Measurements from ENCODE around the gene SPRED2.

SPRED2 gene

DNA sequence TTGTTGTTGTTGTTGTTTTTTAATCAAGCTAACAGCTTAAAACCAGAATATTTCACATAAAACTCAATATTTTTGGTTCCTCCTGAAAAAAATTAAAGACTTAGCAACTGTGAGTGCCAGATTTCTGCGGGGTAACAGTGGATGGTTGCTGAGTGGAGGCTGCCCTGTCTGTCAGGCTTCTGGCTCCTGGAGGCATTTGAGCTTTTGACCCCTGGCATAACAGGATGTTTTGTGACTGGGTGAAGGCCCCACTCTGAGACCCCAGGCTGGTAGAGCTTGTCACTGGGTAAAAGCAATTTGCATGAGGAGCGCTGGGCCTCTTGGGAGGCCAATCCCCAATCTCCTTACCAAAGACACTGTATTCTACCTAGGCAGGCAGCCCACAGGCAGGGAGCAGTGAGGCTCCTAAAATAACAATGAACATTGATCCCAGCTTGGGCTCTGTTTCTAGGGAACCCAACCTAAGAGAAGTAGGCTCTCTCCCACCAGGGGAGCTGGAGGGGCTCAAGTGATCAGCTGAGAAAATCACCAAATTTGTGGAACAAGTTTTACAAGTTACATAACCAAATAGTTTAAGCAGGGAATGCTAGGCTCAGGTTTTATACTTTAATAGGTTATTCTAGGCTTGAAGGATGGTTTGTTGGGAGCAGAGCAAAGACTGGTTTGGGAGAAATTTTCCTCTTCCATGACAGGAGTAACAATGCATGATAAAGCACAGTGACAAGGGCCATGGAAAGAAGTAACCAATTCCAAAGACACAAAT lies 5.9 kb upstream of the SPRED2 start:
- DNase-seq: no peak

DNA sequence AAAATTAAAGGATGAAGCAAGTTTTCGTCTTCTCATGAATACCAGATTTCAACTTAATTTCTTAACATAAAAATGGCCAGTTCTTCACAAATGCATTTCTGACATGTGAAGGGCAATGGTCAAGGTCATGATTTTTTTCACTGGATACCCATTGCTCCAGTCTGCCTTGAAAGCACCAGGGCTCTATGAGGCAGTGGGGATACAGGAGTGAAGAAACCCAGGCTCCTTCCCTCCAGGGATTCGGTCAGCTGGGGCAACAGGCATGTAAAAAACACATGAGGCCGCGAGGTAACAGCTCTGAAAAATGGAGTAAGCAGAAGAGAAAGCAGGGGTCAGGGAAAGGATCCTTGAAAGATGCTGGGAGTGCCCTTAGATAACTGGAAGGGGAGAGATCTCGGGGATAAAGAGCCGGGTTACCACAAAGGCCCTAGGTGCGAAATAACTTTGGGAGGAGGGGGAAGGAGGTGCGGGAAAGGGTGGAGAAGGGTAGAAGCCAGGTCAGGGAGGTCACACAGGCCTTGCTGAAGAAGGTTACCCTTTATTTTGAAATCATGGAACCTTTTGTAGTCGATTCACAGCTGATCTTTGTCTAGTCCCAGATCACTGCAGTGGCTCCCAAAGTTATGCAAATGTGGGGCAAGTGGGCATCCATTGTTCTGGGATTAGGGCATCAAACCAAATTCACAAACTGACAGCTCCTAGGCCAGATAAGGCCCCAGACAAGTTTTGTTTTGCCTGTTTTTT lies 5.2 kb upstream of the SPRED2 start:
- no peak for DNase-seq

DNA sequence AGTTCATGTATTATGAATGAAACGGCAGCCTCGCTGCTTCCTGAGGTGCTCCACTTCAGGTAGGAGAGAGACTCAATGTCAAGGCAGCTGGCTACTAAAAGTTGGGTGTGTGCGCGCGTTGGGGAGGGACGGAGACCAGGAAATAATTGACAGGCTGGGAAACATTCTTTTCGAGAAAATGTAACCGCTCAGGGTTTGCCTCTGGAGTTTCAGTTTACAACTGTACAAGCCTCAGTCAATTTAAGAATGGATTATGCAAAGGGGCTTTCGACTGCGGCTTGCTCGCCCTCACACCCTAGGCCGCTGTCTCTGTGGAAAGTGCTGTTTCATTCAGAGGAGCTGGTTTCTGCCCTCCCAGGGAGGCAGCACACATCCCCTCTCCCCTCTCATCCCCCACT lies 4.4 kb upstream of the SPRED2 start:
- no peak for DNase-seq

GRCh38 chr2:65436169-65436823 lies 3.9 kb upstream of the SPRED2 start:
- peak in 1 of 2 experiments; percentile 24 for DNase-seq

GRCh38 chr2:65435625-65436168 lies 3.3 kb upstream of the SPRED2 start:
- DNase-seq: peak; percentile 6 to 49

DNA sequence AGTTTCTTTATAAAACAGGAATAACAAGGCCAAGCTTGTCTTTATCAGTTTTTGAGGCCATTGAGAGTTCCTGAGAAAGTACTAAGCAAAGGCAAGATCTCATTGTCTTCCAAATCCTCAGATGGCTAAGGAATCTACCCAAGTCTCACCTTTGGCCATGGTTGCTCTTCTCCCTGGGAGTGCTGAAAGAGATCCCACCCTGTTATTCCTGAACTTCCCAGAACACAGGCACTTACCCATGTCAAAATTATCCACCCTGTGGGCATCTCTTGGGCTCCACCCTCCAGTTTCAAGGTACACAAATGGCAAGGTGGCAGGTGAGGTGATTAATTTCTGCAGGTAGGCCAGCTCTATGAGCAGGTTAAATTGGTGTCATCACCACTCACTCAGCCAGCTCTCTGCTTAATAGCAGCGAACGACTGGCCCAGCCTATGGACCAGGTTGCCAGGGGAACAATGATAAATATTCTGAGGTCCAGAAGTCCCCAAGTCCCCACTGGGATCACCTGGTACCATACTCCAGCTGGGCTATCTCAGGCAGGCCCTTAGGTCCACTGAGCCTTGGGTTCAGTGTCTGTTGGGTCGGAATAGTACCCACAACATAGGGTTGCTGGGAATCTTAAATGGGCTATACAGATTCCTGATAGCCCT lies 2.3 kb upstream of the SPRED2 start:
- no peak for DNase-seq

DNA sequence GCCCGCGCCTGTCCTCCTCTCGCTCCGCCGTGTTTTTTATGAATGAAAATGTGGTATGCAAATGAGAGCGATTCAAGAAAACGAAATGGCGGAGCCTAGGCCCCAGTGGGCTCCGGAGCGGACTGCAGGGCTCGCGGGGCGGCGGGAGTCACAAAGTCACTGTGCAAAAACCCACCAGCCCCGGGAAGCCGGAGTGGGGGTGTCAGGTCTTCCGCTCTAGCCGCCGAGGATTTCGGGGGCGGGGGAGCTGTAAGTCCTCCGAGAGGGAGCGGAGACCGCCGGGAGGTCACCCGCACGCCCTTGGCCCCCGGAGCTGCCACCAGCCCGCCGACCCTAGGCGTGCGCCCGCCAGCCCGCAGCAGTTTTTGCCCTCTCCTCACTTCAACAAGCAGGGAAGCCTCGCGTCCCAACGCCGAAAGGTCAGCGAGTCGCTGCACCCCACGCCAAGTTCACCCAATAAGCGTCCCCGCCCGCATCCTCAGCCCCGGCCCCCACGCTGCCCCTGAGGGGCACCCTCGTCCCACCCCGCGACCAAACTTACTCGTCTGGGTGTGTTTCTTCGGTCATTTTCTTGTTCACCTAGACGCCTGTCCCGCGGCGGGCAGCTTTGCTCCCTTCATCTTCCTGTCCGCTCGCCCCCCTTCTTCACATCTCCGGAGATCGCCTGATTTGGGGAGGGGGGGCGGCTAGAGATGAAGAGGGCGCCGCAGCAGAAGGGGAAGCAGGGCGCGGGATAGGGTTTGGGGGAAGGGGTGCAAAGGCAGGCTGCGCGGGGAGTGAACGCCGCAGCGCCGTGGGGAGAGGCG lies 775 bp downstream of the SPRED2 start:
- DNase-seq: peak; percentile 11 to 22

DNA sequence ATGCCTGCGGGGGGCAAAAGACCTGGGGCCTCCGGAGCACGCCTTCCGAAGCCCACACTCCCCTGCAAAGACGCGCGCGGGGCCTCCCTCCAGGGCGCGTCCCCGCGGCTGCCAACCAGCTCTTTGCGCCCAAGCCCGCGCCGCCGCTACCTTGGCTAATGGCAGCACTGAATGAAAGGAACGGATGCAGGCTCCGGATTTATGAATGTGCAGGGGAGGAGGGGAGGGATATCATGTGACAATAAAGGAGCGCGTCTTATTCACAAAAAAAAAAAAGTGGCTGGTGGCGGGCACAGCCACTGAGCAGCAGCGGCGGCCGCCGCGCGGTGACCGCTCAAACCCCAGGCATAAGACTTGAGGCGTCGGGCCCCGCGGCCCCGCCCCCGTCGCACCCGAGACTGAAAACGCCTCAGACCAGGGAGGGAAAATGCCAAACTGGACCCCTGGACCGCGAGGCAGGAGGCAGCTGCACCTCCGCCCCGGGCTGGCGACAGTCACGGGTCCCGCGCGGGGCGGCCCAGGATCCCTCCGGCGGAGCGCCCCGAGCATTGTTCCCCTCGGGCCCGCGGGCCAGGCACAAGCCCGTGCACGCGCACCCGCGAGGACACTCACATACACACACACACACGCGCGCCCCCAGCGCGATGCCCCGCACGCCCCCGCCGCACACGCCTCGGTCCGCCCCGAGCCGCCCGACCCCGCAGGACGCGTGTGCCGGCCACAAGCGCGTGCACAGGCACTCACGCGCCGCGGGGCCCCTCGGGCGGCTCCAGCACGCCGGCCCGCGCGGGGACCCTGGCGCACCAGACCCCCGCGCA lies 1.6 kb downstream of the SPRED2 start:
- DNase-seq: peak; percentile 53 to 67

DNA sequence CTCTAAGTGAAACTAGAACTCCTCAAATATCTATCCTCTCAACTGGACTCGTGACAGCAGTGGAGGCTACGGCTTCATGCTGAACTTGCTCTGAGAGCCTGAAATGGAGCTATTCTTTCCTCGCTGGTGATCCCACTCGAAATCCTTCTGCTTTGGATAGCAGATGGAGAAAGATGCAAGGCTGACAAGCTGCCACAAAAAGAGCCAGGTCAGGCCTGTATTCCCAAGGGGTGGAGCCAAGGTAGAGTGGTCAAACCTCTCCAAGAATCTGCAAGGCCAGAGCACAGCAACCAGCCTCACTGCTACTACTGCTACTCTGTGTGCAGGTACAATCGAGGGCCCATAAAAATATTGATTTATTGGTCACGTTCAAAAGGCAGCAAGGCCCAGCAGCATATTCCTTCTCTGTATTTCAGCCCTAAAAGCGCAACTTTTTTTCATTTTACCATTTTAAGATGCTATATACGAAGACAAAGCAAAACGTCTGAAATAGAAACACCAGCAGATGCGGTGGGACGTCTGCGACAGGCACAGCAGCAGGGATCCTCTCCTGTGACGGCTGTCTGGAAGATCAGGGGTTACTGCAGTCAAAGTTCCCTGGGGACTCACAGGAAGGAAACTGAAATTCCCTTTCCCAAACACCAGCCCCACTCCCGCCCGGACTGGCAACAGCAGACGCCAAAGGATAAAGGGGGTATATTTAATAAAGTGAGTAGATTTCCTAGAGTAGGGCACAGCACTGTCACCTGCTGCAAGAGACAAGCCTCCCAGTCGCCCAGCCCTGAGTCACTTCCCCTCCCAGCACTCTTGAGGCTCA lies 2.4 kb downstream of the SPRED2 start:
- DNase-seq: no peak

DNA sequence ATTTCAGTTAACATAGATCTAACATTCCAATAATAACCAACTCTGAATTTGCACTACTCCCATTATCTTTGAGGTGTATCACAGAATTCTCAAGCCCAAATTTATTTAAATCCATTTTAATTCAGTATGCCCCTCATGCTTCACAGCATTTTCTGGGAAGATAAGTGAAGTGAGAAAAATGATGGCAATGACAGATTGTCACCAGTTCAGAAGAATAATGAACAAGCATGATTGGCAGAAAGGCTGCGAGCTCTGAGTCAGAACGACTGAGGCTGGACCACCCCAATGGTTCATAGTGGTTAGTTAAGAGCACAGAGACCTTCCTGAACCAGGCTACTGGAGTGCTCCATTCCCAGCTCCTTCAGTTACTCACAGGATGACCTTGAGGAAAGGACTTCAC lies 4.9 kb downstream of the SPRED2 start:
- no peak for DNase-seq

DNA sequence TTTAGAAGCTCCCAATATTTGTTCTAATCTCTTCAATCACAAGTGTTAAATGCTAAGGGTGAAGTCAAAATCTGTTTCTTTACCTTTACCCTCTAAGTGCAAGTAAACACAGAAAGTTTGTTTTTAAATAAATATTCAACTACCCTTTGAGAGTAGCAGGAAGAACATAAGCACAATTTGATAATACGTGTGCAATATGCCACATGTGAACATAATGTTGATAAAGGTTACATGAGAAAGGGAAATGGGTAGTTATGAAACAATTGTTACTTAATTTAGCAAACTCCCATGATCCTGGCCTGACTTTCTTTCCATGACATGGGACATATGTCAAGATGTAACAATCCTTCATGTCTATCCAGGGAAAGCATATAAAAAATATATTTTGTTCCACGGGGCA lies 7.1 kb downstream of the SPRED2 start:
- no peak for DNase-seq

- no peak for DNase-seq
Measured at GRCh38 chr2:65424391-65424790, 8.0 kb downstream of the SPRED2 start.

- DNase-seq: no peak
Measured at GRCh38 chr2:65421432-65421748, 11.0 kb downstream of the SPRED2 start.

DNA sequence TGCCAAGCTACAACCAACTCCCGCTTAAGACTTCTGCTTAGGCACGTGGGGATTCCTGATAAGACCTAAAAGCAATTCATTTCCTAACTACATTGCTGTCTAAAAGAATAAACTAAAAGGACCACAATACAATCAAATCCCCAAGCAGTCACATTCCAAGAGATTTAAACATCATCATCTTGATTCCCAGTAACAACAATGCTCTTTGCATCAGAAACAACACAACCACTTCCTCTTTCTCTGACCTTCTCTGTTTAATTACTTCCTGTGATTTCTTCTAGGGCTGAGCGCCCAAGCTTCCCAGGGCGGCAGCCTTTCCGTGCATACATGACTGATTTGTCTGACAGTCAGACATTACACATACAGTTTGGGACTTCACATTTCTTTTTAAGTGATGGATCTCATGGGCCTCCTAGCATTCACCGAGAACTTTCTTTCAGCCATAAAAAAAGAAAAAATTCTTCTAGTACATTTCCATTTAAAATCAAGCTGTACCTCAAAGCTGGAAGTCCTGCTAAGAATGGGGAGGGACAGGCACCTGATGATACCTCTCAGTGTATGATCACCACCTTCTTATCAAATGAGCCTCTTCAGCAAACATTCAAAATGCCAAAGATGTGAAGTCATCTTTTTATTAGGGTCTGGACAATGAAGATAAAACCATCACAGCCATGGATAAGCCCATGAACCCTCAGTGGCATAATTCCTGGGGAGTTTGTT lies 11.5 kb downstream of the SPRED2 start:
- no peak for DNase-seq

GRCh38 chr2:65417509-65418085 lies 14.8 kb downstream of the SPRED2 start:
- no peak for DNase-seq

DNA sequence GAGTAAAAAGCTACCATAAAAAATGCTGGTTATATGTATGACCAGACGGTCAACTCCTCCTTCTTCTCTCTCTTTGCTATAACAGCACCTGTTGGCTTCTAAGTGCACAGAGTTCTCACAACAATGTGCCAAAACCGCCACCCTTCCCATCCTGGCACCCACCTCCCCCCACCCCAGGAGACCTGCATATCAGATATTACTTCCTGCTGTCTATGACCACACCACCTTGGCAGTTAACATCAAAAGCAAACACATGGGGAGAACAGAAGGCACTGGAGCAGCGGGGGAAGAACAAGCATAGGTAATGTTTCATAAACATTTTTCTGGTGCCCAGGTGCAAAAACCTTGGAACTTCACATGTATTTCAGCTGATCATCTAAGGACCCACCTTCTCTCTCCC lies 15.5 kb downstream of the SPRED2 start:
- no peak for DNase-seq

- no peak for DNase-seq
Measured at GRCh38 chr2:65416321-65416720, 16.1 kb downstream of the SPRED2 start.

GRCh38 chr2:65415091-65415490 lies 17.3 kb downstream of the SPRED2 start:
- DNase-seq: no peak

- DNase-seq: no peak
Measured at GRCh38 chr2:65413610-65414009, 18.8 kb downstream of the SPRED2 start.

- no peak for DNase-seq
Measured at GRCh38 chr2:65413106-65413505, 19.3 kb downstream of the SPRED2 start.
